Body of pancreas (tissue), 4 donors: ENCODE data around the gene HOXA13.

Source experiments
- CTCF ChIP-seq, 7 experiments: fragments of 450-650 bp in 4 of 7; fragments of 200-600 bp in 3 of 7; sonication (generic) in 3 of 7; IDR thresholded peaks; one replicate each; pipeline ENCODE4 v1.5.1; 2016 to 2019; ENCODE audit warnings: antibody characterized with exemption in 7 of 7
- POLR2A ChIP-seq, 3 donors: fragments of 450-650 bp; IDR thresholded peaks; one replicate each; pipeline ENCODE4 v1.6.1; 2016; ENCODE audit warnings: antibody characterized with exemption in 3 of 3, mild to moderate bottlenecking in 2 of 3

- TF ChIP-seq CTCF (IDR thresholded peaks at IDR 0.05) (no peak), POLR2A (IDR thresholded peaks at IDR 0.05) (no peak)
Observed at GRCh38 chr7:27157702-27158431, 42.0 kb downstream of the HOXA13 start.
